Measurements from ENCODE around the gene SAP130. TPM values are rescaled to one million over a fixed set of nuclear protein-coding genes. Genes with fewer than 3 reads are reported as not detected.

SAP130 gene
- total RNA-seq, 1 experiment from 2014 or later, result 45.6 TPM

GRCh38 chr2:128026448-128027277 is 1.2 kb downstream of the SAP130 start:
- Mint-ChIP-seq H3K4me1 (peaks cover 14 to 16% of the 10 kb centered on the region in 2 experiments), H3K27ac (peak overlapping the region; percentile 86 to 95 (median 91); a peak in 6 of 7 replicates), H3K9me3 (peaks cover under 1 to 2% of the 10 kb centered on the region in 2 experiments; a peak in 2 of 5 replicates), H3K36me3 (ENCODE audit: insufficient read depth in 1 of 3, low read depth in 3 of 3) (peaks cover 3 to 19% (median 18%) of the 10 kb centered on the region in 3 experiments; a peak in 5 of 7 replicates), H3K4me3 (peak overlapping the region; percentile 94 to 99), H3K27me3 (ENCODE audit: low read depth) (peaks cover 15% of the 10 kb centered on the region)
- Histone ChIP-seq H3T11ph (ENCODE audit: low read length) (no peak overlapping the region), H4K8ac (replicated peaks; ENCODE audit: insufficient read length, low read depth, low read length) (no peak overlapping the region), H2AFZ (ENCODE audit: low read length) (no peak overlapping the region), H3K14ac (ENCODE audit: insufficient read depth, low read length) (peak overlapping the region; percentile 78; the same call in 1 of the 2 replicates), H4K20me1 (ENCODE audit: control insufficient read depth, insufficient read depth, insufficient read length) (no peaks in the 10 kb centered on the region), H3K18ac (ENCODE audit: insufficient read length, low read depth, low read length) (no peak overlapping the region), H2BK5ac (ENCODE audit: insufficient read length, low read length) (no peak overlapping the region), H3K79me1 (ENCODE audit: insufficient read depth, low read depth, low read length, poor library complexity, severe bottlenecking) (peaks cover 4% of the 10 kb centered on the region), H2BK120ac (ENCODE audit: low read depth, low read length, poor library complexity, severe bottlenecking) (no peak overlapping the region), H2BK12ac (ENCODE audit: insufficient read length, low read depth, low read length) (no peak overlapping the region), H3K27ac (ENCODE audit: insufficient read length, low read depth, low read length) (no peak overlapping the region), H3K56ac (ENCODE audit: insufficient read length, low read depth, low read length) (no peak overlapping the region), H3K9ac (ENCODE audit: extremely low read depth, insufficient read length, low read length) (peak overlapping the region; percentile 92), H3K27me3 (ENCODE audit: insufficient read depth, low read length) (peaks cover 4% of the 10 kb centered on the region; the same call in 1 of the 2 replicates), H2BK15ac (ENCODE audit: low read depth, low read length) (no peak overlapping the region), H2BK20ac (ENCODE audit: low read depth, low read length, poor library complexity, severe bottlenecking) (no peak overlapping the region), H3K4me2 (ENCODE audit: insufficient read depth, insufficient read length, low read length) (peak overlapping the region; percentile 85), H4K91ac (ENCODE audit: insufficient read length, low read depth, low read length) (no peak overlapping the region), H3K23ac (ENCODE audit: insufficient read length, low read depth, low read length) (no peak overlapping the region), H2AK5ac (ENCODE audit: insufficient read length, low read length) (no peak overlapping the region), H3K23me2 (ENCODE audit: insufficient read length, low read depth, low read length, poor library complexity, severe bottlenecking) (peaks cover 5% of the 10 kb centered on the region), H3K4ac (ENCODE audit: low read depth, low read length) (no peak overlapping the region), H3K79me2 (ENCODE audit: insufficient read depth, low read length) (peaks cover 6% of the 10 kb centered on the region; the same call in 1 of the 2 replicates), H3K9me3 (ENCODE audit: control insufficient read depth, low read depth, low read length) (no peaks in the 10 kb centered on the region), H3K4me1 (ENCODE audit: insufficient read depth, low read length) (no peaks in the 10 kb centered on the region), H4K5ac (ENCODE audit: insufficient read length, low read depth, low read length) (no peak overlapping the region)
- DNase-seq, result no peak
- TF ChIP-seq CTCF (conservative IDR thresholded peaks at IDR 0.05), result no peak
- WGBS (ENCODE audit: extremely low coverage, insufficient read length, low lambda C conversion rate), result no CpG with 5 or more reads among the region's 57 CpGs

All from H9 (cell line).